ENCODE measurements around the gene CTNNA3. TPM values are rescaled to one million over a fixed set of nuclear protein-coding genes. Genes with fewer than 3 reads are reported as not detected.

The CTNNA3 gene
- total RNA-seq, 4 donors from 2014 or later: 1.5 to 9.8 (median 4.3) TPM

GRCh38 chr10:66167816-66168215 is 1528.2 kb downstream of the CTNNA3 start:
- H3K4me1 ChIP-seq: no peaks in the 10 kb centered on the region
- TF ChIP-seq POLR2A (IDR thresholded peaks at IDR 0.05) (no peak), CTCF (IDR thresholded peaks at IDR 0.05) (no peak)
- no peak overlapping the region for H3K4me3 ChIP-seq
- H3K27me3 ChIP-seq: no peaks in the 10 kb centered on the region
- no peak for DNase-seq
- intact Hi-C loops (cut with DNase I; ENCODE audit: low total_unique reads): no loop called here
- H3K9me3 ChIP-seq: no peaks in the 10 kb centered on the region
- H3K27ac ChIP-seq: no peak overlapping the region
- H3K36me3 ChIP-seq: no peaks in the 10 kb centered on the region

- no peaks in the 10 kb centered on the region for H3K4me1 ChIP-seq
- H3K27ac ChIP-seq: no peak overlapping the region
- H3K36me3 ChIP-seq: no peaks in the 10 kb centered on the region
- H3K4me3 ChIP-seq: no peak overlapping the region
- intact Hi-C loops (cut with DNase I; ENCODE audit: low total_unique reads): no loop called here
- no peak for DNase-seq
- H3K9me3 ChIP-seq: no peaks in the 10 kb centered on the region
- H3K27me3 ChIP-seq: no peaks in the 10 kb centered on the region
- TF ChIP-seq CTCF (IDR thresholded peaks at IDR 0.05) (no peak), POLR2A (IDR thresholded peaks at IDR 0.05) (no peak)
These were observed 1533.3 kb downstream of the CTNNA3 start for GRCh38 chr10:66162560-66163143.

GRCh38 chr10:66151346-66151745 is 1544.6 kb downstream of the CTNNA3 start:
- Histone ChIP-seq H3K4me3 (no peak overlapping the region), H3K9me3 (no peaks in the 10 kb centered on the region), H3K27me3 (no peaks in the 10 kb centered on the region), H3K27ac (no peak overlapping the region), H3K4me1 (no peaks in the 10 kb centered on the region), H3K36me3 (no peaks in the 10 kb centered on the region)
- DNase-seq: no peak
- TF ChIP-seq CTCF (IDR thresholded peaks at IDR 0.05) (no peak), POLR2A (IDR thresholded peaks at IDR 0.05) (no peak)
- intact Hi-C loops (cut with DNase I; ENCODE audit: low total_unique reads): no loop called here

- no peaks in the 10 kb centered on the region for H3K36me3 ChIP-seq
- TF ChIP-seq POLR2A (IDR thresholded peaks at IDR 0.05) (no peak), CTCF (IDR thresholded peaks at IDR 0.05) (no peak)
- no peak overlapping the region for H3K27ac ChIP-seq
- no peaks in the 10 kb centered on the region for H3K27me3 ChIP-seq
- no peaks in the 10 kb centered on the region for H3K9me3 ChIP-seq
- intact Hi-C loops (cut with DNase I; ENCODE audit: low total_unique reads): no loop called here
- no peak for DNase-seq
- H3K4me3 ChIP-seq: no peak overlapping the region
- no peaks in the 10 kb centered on the region for H3K4me1 ChIP-seq
These were observed 1547.7 kb downstream of the CTNNA3 start for GRCh38 chr10:66148312-66148711.

GRCh38 chr10:66144016-66144415 is 1552.0 kb downstream of the CTNNA3 start:
- no peak overlapping the region for H3K27ac ChIP-seq
- no peak for DNase-seq
- no peaks in the 10 kb centered on the region for H3K4me1 ChIP-seq
- intact Hi-C loops (cut with DNase I; ENCODE audit: low total_unique reads): no loop called here
- no peaks in the 10 kb centered on the region for H3K27me3 ChIP-seq
- no peak overlapping the region for H3K4me3 ChIP-seq
- H3K36me3 ChIP-seq: no peaks in the 10 kb centered on the region
- no peaks in the 10 kb centered on the region for H3K9me3 ChIP-seq
- TF ChIP-seq CTCF (IDR thresholded peaks at IDR 0.05): no peak
- no peak for TF ChIP-seq POLR2A (IDR thresholded peaks at IDR 0.05)

Measured in uterus (tissue), 4 donors.